ENCODE results near the gene EML1. TPM values are rescaled to one million over a fixed set of nuclear protein-coding genes. Genes with fewer than 3 reads are reported as not detected.

EML1 gene
- total and polyA plus RNA-seq, 2 of the 13 experiments (the other 11 are each of a cell fraction or from before 2014, with no cell fraction given): 0.59 to 1.7 TPM

- no peak for TF ChIP-seq ZNF276 (CRISPR knock-in tag; IDR thresholded peaks at IDR 0.05; ENCODE audit: low read depth)
- TF ChIP-seq TFDP1 (CRISPR knock-in tag; IDR thresholded peaks at IDR 0.05; ENCODE audit: borderline replicate concordance): peak; percentile 80; the same call in 1 of the 2 replicates
- TF ChIP-seq ZNF790 (CRISPR knock-in tag; IDR thresholded peaks at IDR 0.05; ENCODE audit: borderline replicate concordance): peak; percentile 54; the same call in 1 of the 2 replicates
- TF ChIP-seq SKI (IDR thresholded peaks at IDR 0.05; ENCODE audit: partially characterized antibody): peak; percentile 23
- no peak for TF ChIP-seq KLF11 (CRISPR knock-in tag; IDR thresholded peaks at IDR 0.05)
- no peak for TF ChIP-seq CAMTA2 (CRISPR knock-in tag; IDR thresholded peaks at IDR 0.05; ENCODE audit: borderline replicate concordance)
- no peak for TF ChIP-seq CEBPB (IDR thresholded peaks at IDR 0.05; ENCODE audit: borderline replicate concordance, low read depth, low read length)
- no peak for TF ChIP-seq ESRRA (CRISPR knock-in tag; IDR thresholded peaks at IDR 0.05; ENCODE audit: low read depth)
- no peak for TF ChIP-seq ZSCAN29 (CRISPR knock-in tag; conservative IDR thresholded peaks at IDR 0.05)
- peak; percentile 75 for TF ChIP-seq RBFOX2 (IDR thresholded peaks at IDR 0.05; ENCODE audit: low read depth, low read length)
- no peak for TF ChIP-seq ZNF280D (CRISPR knock-in tag; IDR thresholded peaks at IDR 0.05)
- no peak for TF ChIP-seq MAFG (CRISPR knock-in tag; IDR thresholded peaks at IDR 0.05)
- TF ChIP-seq ZNF607 (CRISPR knock-in tag; IDR thresholded peaks at IDR 0.05; ENCODE audit: borderline replicate concordance): no peak
- TF ChIP-seq ZNF207 (IDR thresholded peaks at IDR 0.05; ENCODE audit: borderline replicate concordance): no peak
- 0 out of 2 replicates have a peak, but pooled peaks have one; percentile 10 for TF ChIP-seq SOX5 (CRISPR knock-in tag; IDR thresholded peaks at IDR 0.05; ENCODE audit: borderline replicate concordance)
- TF ChIP-seq ZNF703 (CRISPR knock-in tag; IDR thresholded peaks at IDR 0.05; ENCODE audit: borderline replicate concordance): no peak
- TF ChIP-seq ZNF639 (CRISPR knock-in tag; conservative IDR thresholded peaks at IDR 0.05): 0 out of 2 replicates have a peak, but pooled peaks have one; percentile 27
- no peak for TF ChIP-seq ZNF570 (CRISPR knock-in tag; IDR thresholded peaks at IDR 0.05; ENCODE audit: borderline replicate concordance)
- TF ChIP-seq MTA1 (CRISPR knock-in tag; IDR thresholded peaks at IDR 0.05; ENCODE audit: borderline replicate concordance): peak; percentile 29; the same call in 1 of the 2 replicates
- no peak for TF ChIP-seq LBX2 (CRISPR knock-in tag; IDR thresholded peaks at IDR 0.05; ENCODE audit: borderline replicate concordance)
Observed at GRCh38 chr14:99971087-99971940, 178.1 kb downstream of the EML1 start (continued).
